T47D (cell line): ENCODE data around the gene RPTOR.

Experiments used
- DNase-seq, 2 experiments: peaks; one replicate each; pipeline versions ENCODE4 v3.0.0 to v3.0.0-alpha.2; 2011 to 2012; ENCODE audit warnings: low read depth in 1 of 2, low spot score in 1 of 2
- JUND ChIP-seq: IDR thresholded peaks from 2 replicates; pipeline ENCODE4 v1.6.1; 2012; ENCODE audit warnings: low read depth
- in situ Hi-C: cut with HindIII; loops from 2 replicates; pipeline ENCODE4 v1.10.0; 2016; ENCODE audit warnings: low sequenced_read_pairs, low pct_unique_long_range_greater_than_20kb

Gene RPTOR

DNA sequence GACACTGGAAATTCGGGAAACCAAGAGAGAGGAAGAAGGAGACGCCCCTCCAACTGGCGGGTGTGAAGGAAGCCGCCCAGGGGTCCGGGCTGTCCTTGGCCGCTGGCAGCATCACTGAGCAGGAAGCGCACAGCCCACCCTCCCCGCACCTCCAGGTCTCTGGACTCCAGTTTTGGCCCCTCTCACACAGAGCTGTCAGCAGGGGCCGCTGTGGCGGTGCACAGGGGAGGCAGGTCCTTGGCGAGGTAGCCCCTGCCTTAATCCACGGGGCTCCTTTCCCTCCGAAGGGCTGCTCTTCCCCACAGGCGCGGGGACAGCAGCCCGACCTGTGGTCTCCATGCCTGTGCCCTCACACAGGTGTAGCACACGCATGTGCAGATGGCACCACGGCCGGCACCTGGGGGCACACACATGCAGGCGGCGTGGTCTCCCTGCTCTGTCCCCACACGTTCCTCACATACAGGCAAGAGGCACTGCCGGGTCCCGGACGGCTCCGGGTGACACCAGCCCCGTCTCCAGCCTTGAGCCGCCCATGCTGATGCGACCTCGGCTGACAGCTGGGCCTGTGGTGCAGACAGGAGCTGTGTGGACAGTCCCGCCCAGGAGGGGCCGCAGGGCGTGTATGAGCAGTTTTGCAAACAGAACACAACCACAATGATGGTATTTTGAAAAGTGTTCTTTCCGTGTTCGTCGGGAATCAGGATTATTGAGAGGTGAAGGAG is 420.4 kb downstream of the RPTOR start:
- DNase-seq = no peak
- TF ChIP-seq JUND = no peak
- in situ Hi-C loops = no loop called here

GRCh38 chr17:80965606-80966005 is 421.0 kb downstream of the RPTOR start:
- DNase-seq = no peak
- in situ Hi-C loops = no loop called here
- no peak for TF ChIP-seq JUND

DNA sequence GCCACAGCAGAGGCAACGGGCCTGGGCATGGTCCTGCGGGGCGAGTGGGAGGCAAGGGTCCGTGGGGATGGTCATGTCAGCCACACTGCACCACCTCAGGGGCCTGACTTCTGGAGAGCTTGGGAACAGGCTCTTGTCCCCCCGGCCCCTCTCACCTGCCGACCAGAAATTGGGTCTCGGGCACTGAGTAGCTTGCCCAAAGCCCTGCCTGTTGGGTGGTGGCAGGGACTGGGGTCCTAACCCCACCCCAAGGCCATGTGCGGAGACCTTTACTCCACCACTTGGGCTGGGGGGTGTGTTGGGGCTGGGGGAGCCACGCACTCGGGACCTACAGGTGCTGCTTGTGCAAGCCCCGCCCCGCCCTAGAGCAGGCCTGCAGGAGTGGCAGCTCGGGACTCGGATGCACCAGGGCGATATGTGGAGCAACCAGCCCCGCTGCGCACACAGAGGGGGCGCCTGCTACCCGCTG is 422.8 kb downstream of the RPTOR start:
- in situ Hi-C loops = no loop called here
- no peak for TF ChIP-seq JUND
- no peak for DNase-seq

DNA sequence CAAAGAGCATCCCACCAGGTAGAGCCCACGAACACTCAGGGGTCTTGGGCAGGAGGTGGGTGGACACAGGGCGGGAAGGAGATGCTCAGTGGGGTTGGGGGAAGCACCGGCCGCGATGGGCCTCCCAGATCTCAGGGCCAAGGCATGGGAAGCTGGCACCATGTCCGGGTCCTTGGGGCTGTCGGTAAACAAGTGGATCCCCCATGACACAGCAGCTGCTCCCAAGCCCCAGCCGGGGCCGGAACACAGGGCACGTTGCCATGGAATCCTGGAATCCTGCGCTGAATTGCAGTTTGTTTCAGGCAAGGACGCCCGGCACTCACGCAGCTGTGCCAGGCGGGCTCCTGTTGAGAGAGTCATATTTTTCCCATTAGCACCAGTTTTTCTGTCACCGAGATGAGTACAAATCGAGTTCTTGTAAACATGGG is 424.0 kb downstream of the RPTOR start:
- in situ Hi-C loops = no loop called here
- no peak for DNase-seq
- TF ChIP-seq JUND = no peak

DNA sequence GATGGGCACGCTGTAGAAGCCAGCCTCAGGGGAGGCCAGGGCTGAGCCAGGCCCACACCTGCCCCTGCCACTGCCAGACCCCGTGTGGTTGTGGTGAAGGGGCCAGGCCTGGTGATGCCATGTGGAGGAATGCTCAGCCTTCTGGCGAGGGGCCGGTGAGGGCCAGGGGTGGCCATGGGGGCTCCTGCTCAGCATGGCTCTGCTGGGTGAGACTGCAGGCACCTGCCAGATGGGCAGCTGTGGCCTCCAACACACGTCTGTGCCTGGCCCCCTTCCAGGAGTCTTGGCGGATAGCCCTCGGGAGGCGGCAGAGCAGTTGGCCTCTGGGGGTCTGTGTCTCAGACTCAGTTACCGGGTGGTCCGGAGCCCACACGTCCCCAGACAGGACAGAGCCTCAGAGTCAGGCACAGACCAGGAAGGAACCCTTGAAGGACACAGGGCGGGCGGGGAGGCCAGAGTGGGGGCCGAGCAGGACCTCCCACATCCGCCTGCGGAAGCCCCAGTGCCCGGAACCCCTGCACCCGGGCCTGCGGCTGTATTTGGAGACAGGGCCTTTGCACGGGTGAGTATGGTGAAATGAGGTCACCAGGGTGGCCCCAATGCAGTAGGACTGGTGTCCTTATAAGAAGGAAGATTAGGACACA is 424.5 kb downstream of the RPTOR start:
- DNase-seq = no peak
- in situ Hi-C loops = no loop called here
- TF ChIP-seq JUND = no peak

DNA sequence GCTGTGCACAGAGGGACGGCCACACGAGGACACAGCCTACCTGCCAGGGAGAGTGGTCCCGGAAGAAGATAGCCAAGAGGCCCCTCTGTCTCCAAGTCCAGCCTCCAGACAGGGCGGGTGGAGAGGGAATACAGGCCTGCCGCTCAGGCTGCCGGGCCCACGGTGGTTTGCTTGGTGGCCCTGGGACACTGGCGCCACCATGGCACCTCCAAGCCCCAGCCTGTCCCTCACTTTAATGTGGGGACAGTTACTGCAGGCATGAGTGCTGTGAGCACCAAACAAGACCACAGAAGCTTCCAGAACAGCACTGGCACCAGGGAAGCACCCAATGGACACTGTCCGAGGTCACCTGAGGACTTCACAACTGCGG is 425.0 kb downstream of the RPTOR start:
- in situ Hi-C loops = no loop called here

GRCh38 chr17:80970044-80970761 is 425.6 kb downstream of the RPTOR start:
- no peak for TF ChIP-seq JUND
- peak; percentile 47 to 78 for DNase-seq
- in situ Hi-C loops = no loop called here

More for the DNA sequence above, 425.0 kb downstream of the RPTOR start:
- no peak for DNase-seq
- no peak for TF ChIP-seq JUND

DNA sequence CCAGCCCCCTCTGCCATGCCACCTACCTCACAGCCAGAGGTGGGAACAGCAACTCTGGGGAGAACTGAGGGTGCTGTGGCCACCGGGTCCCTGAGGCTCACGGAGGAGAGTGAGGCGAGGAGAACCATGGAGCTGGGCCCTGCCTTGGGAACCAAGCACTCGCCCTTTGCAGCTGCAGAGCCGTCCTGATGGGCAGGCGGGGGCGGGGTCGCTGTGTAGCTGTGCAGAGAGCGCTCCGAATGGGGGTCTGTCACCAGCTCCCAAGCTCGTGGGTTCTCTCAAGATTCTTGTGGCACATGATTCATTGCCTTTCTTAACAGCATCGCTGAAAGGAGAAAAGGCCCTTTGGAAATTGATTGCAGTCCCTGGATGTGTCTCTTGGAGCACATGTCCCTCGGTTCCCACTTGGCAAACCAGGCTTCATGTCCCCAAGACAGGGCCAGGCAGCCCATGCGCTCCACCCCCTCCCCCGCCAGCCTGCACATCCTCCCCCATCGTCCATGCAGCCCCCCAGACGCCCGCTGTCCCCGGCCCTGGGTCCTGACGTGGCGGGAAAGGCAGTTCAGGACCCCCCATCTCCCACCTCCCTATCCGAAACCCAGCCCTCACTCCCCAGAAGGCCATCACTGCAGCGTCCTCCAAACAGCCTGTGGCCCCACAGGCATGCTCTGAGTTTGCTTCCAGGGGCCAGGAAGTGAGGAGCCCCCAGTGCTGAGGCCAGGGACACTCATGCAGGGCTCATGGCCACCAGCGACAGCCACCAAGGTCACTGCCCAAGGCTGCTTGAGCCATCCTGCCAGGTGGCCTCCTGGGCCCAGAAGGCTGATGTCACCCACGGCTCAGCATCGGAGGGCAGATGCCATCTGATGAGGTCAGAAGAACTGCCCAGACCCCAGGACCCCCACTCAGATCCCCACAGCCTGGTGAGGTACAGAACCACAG is 426.4 kb downstream of the RPTOR start:
- in situ Hi-C loops = no loop called here
- DNase-seq = no peak
- TF ChIP-seq JUND = no peak

- no peak for TF ChIP-seq JUND
- in situ Hi-C loops = no loop called here
- no peak for DNase-seq
These were observed 427.2 kb downstream of the RPTOR start for GRCh38 chr17:80971704-80972304.

DNA sequence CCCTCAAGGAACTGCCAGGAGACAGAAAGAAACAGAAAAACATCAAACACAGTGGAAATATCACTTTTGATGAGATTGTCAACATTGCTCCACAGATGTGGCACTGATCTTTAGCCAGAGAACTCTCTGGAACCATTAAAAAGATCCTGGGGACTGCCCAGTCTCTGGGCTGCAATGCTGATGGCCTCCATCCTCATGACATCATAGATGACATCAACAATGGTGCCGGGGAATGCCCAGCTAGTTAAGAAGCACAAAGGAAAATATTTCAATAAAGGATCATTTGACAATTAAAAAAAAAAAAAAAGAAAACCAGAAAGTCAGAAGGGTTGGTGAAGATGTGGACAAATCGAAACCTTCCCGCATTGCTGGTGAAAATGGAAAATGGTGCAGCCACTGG is 432.1 kb downstream of the RPTOR start:
- no peak for DNase-seq
- in situ Hi-C loops = no loop called here
- no peak for TF ChIP-seq JUND

GRCh38 chr17:80977172-80977571 is 432.5 kb downstream of the RPTOR start:
- in situ Hi-C loops = no loop called here
- TF ChIP-seq JUND = no peak
- no peak for DNase-seq
